GM18498 (cell line): ENCODE measurements around the gene KCP.

Experiments used
- ATAC-seq: cut with Tn5 transposase; IDR thresholded peaks from one replicate; pipeline ENCODE4 v1.9.1; 2021; ENCODE audit warnings: mild to moderate bottlenecking, moderate library complexity; ENCODE audit not compliant: unreplicated experiment

Gene KCP

DNA sequence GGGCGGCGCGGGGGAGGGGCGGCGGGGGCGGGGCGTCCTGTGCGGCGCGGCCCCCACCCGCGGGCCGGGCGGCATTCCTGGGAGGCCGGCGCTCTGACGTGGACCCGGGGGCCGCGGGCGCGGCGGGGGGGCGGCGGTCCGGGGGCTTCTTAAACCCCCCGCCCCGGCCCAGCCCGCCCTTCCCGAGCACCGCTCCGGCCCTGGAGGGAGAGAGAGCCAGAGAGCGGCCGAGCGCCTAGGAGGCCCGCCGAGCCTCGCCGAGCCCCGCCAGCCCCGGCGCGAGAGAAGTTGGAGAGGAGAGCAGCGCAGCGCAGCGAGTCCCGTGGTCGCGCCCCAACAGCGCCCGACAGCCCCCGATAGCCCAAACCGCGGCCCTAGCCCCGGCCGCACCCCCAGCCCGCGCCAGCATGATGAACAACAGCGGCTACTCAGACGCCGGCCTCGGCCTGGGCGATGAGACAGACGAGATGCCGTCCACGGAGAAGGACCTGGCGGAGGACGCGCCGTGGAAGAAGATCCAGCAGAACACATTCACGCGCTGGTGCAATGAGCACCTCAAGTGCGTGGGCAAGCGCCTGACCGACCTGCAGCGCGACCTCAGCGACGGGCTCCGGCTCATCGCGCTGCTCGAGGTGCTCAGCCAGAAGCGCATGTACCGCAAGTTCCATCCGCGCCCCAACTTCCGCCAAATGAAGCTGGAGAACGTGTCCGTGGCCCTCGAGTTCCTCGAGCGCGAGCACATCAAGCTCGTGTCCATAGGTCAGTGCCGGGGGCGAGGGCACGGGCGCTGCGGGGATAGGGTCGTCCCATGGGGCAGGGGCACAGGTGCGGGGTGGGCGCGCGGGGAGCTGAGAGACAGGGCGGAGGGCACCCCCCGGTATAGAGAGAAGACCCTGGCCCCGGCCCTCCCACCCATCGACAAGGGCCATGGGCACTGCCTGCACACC, 80.0 kb downstream of the KCP start, which contains the start of gene FLNC:
TSS of gene FLNC (plus strand) at position 176 of the 947 bp plus-strand sequence. CDS start at position 408, 232 bp downstream.
- ATAC-seq: no peak

DNA sequence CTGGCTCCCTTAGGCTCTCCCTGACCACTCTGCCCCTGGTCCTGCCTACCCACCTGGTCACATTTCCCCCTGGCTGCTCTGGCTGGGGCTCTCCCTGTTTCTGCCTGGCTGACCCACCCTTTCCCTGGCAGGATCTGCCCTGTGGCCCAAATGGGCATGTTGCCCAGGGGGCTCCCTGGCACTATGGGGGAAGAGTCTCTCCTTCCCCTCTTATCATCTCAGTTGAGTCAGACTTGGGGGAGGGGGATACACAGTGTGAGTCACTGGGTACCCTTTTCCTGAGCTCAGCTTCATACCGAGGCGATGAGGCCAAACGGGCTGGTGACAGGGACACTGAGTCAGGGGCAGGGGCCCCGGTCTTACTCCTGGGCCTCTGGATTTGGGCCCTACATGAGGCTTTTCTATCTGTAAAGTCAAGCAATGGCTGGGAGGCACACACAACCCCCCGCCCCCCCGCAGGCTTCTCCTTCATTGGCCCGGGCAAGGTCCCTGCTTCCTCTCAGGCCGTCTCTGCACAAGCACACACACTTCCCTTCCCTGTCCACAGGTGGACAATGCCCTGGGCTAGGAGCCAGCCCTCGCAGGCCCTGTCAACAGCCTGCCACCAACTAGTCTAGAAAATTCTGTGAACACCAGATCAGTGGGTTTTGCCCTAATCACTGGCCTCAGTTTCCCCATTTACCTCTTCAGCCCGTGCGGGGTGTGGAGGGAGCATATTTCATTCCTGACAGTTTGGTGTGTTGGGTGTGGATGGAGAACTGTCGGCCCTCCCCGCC, 80.9 kb downstream of the KCP start:
- ATAC-seq: no peak

DNA sequence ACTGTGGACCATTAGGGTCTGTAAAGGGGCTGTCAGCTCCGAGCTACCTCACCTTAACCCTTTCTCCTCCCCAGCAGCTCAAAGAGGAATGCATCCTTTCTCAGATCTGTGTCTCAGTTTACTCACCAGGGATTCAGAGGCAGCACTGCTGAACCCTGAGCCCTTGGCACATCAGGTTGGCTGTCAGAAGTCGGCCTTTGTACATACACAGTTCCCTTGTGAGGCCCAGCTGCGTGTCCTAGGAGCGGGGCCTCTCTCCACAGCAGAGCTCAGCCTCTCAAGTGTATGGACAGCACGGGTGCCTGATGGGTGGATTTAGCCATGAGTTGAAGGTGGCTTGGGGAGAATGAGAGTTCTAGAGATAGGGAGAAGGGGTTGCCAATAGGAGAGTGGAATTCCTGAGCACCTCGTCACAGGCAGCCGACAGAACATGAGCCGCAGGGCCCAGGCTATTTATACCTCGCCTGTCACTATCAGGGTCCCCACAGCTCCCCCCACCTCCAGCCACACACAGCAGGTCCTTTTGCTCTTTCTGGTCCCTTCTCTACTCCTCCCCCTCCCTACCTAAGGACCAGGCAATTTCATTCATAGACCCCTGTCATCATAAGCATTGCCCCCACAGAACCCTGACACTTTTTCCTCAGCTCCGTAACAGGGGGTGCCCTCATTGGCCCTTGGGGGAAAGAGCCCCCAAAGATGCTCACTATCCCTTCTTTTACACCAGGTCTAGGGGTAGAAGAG, 82.4 kb downstream of the KCP start:
- ATAC-seq: no peak

DNA sequence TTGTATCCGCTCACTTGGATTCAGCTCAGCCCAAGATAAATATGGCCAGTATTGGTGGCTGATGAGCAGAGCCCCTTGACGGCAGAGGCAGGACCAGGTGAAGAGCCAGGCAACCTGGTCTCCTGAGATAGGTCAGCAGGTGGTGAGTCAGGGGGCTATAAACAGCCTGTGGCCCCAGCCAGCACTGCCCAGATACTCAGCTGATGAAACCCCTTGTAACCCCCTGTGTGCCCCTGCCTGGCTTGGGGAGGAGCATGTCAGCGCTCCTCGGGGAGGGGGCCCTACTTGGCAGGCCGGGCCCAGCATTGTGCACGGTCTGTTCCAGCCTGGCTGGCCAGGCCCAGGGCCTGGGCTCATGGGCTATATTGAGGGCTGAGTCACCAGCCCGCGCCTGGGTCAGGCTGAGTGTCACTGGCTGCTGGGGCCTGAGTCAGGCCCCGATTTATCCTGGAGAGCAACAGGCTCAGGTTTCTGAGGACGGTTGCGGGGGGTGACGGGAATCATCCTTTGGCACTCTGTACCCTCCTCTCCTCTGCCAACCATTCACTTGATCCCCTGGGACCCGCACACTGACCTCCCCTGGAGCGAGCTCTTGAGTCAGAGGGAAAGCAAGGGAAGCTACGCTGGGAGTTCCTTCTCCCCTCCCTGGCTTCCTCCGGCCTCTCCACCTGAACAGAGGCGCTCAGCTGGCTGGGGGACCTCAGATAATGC, 83.1 kb downstream of the KCP start:
- ATAC-seq: no peak

DNA sequence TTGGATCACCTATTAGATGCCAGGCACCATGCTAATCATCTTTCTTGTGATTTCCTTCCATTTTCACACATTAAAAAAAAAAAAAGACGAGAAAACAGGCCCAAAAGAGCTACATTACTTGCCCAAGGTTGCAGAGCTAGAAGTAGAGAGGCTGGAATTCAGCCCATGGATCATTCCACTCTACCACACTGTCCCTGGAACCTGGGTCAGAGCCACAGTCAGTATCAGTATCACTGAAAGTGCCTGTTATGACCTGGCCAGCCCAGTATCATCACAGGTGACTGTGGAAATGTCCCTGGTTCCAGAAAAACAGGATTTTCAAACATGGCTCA, 83.6 kb downstream of the KCP start:
- no peak for ATAC-seq
